Measurements from ENCODE around the gene ATP11C. TPM values are rescaled to one million over a fixed set of nuclear protein-coding genes. Genes with fewer than 3 reads are reported as not detected.

ATP11C gene
- total and polyA plus RNA-seq, 4 donors: 2.6 to 23.5 (median 10.0) TPM

DNA sequence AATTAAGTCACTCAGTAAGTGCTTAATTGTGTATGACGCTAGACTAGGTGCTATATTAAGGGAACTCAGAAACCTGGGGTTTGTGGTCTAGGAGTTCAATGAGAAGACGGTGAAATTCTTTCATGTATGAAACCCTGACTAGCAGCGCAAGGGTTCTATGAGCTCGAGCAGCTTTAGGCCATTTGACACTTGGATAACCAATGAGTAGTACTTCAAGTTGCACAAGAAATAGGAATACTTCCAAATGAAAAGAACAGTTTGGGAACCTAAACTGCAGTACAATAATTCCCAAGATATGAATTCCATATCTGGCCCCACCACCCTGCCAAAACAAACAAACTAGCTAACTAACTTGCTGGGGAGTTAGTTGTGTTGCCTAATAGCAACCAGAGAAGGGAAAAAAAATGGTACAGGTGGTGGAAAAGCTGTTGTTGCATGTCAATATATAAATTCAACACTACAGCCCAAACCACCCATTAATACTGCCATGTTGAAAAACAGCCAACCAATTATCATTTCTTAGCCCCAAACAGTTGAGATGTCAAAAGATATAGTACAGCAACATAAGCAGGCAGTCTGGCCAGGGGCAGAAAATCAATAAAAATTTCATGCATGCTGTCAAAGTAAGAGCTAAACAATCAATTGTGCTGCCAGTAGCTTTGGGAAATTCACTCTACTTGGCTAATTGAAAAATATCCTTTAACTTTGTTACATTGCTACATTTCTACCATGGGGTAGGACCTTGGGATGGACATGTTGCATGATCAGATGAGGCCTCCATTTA lies 170.3 kb downstream of the ATP11C start:
- no peak for ATAC-seq (ENCODE audit: insufficient read depth, low FRiP score)
- no peak for DNase-seq
- TF ChIP-seq, protein P1, sequence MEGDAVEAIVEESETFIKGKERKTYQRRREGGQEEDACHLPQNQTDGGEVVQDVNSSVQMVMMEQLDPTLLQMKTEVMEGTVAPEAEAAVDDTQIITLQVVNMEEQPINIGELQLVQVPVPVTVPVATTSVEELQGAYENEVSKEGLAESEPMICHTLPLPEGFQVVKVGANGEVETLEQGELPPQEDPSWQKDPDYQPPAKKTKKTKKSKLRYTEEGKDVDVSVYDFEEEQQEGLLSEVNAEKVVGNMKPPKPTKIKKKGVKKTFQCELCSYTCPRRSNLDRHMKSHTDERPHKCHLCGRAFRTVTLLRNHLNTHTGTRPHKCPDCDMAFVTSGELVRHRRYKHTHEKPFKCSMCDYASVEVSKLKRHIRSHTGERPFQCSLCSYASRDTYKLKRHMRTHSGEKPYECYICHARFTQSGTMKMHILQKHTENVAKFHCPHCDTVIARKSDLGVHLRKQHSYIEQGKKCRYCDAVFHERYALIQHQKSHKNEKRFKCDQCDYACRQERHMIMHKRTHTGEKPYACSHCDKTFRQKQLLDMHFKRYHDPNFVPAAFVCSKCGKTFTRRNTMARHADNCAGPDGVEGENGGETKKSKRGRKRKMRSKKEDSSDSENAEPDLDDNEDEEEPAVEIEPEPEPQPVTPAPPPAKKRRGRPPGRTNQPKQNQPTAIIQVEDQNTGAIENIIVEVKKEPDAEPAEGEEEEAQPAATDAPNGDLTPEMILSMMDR (IDR thresholded peaks at IDR 0.05; ENCODE audit: control extremely low read depth, extremely low read depth): no peak

DNA sequence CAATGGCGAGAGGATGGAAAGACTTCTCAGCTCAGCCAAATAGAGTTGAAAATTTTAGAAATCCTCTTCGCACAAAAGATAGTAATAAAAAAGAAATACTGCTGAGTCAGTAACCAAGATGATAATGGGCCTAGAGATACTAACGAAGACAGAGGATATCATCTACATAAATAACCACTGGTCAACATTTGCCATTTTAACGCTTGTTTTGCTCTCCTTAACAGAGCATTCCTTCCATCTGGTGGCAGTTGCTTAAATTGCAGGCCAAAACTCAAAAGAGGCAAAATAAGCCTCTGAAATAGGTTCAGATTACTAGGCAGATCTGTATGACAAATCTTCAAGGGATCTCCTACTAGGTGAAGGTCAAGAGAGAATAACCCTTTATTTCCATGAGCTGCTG lies 173.2 kb downstream of the ATP11C start:
- no peaks in the 10 kb centered on the region for H3K36me3 ChIP-seq (ENCODE audit: control insufficient read depth in 4 of 4, insufficient read depth in 4 of 4, low read length in 4 of 4)
- WGBS, 2 donors: 68 to 82% methylated on average over 4 of the region's 4 CpGs
- TF ChIP-seq, protein P1 (IDR thresholded peaks at IDR 0.05; ENCODE audit: control extremely low read depth, extremely low read depth): no peak
- H3K27me3 ChIP-seq (ENCODE audit: control insufficient read depth in 3 of 3, insufficient read depth in 3 of 3, low read length in 2 of 3): no peaks in the 10 kb centered on the region
- H3K9ac ChIP-seq (ENCODE audit: insufficient read depth in 1 of 2, low read length in 2 of 2): no peak overlapping the region
- no peak overlapping the region for H3K27ac ChIP-seq (ENCODE audit: low read depth in 1 of 2, low read length in 1 of 2)
- no peak overlapping the region for H3K4me3 ChIP-seq
- DNase-seq: peak in 2 of 3 donors; percentile 1 to 13
- peaks cover 0 to 3% (median 1%) of the 10 kb centered on the region in 4 donors for H3K9me3 ChIP-seq (ENCODE audit: control insufficient read depth in 4 of 4, insufficient read depth in 3 of 4, low read length in 3 of 4)
- ATAC-seq (ENCODE audit: insufficient read depth, low FRiP score): no peak
- no peaks in the 10 kb centered on the region for H3K4me1 ChIP-seq (ENCODE audit: control insufficient read depth in 5 of 5, insufficient read depth in 5 of 5, low read length in 5 of 5)

More for the DNA sequence above, 170.3 kb downstream of the ATP11C start:
- no peaks in the 10 kb centered on the region for H3K4me1 ChIP-seq (ENCODE audit: control insufficient read depth in 5 of 5, insufficient read depth in 5 of 5, low read length in 5 of 5)
- WGBS, 2 donors: 73 to 93% methylated on average over 4 of the region's 4 CpGs
- no peak overlapping the region for H3K9ac ChIP-seq (ENCODE audit: insufficient read depth in 1 of 2, low read length in 2 of 2)
- H3K27me3 ChIP-seq (ENCODE audit: control insufficient read depth in 3 of 3, insufficient read depth in 3 of 3, low read length in 2 of 3): no peaks in the 10 kb centered on the region
- H3K27ac ChIP-seq (ENCODE audit: low read depth in 1 of 2, low read length in 1 of 2): no peak overlapping the region
- H3K36me3 ChIP-seq (ENCODE audit: control insufficient read depth in 4 of 4, insufficient read depth in 4 of 4, low read length in 4 of 4): peaks cover 0 to 8% (median 0%) of the 10 kb centered on the region in 4 donors
- H3K4me3 ChIP-seq: no peak overlapping the region
- H3K9me3 ChIP-seq (ENCODE audit: control insufficient read depth in 4 of 4, insufficient read depth in 3 of 4, low read length in 3 of 4): no peaks in the 10 kb centered on the region

DNA sequence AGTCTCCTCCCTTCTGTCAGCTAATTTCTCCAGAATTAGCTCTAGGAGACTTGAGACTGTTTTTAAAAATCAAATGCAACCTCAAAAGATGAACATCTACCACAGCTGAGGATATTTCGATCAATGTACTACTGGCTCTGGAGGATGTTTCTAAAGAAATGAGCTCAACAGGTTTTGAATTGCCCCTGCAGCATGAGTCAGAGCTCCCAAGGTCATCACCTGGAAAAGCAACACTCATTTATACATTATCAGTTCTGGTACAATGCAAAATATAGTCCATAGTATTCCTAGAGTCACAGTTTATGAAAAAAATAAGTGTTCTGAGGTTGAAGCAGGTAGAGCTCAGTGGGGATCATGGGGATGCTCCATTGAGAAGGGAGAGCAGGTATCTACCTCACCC lies 174.0 kb downstream of the ATP11C start:
- H3K9ac ChIP-seq (ENCODE audit: insufficient read depth in 1 of 2, low read length in 2 of 2): no peak overlapping the region
- peaks cover 0 to 3% (median 1%) of the 10 kb centered on the region in 4 donors for H3K9me3 ChIP-seq (ENCODE audit: control insufficient read depth in 4 of 4, insufficient read depth in 3 of 4, low read length in 3 of 4)
- ATAC-seq (ENCODE audit: insufficient read depth, low FRiP score): no peak
- no peaks in the 10 kb centered on the region for H3K27me3 ChIP-seq (ENCODE audit: control insufficient read depth in 3 of 3, insufficient read depth in 3 of 3, low read length in 2 of 3)
- DNase-seq: no peak
- H3K4me3 ChIP-seq: no peak overlapping the region
- TF ChIP-seq, protein P1 (IDR thresholded peaks at IDR 0.05; ENCODE audit: control extremely low read depth, extremely low read depth): no peak
- WGBS, 2 donors: 85 to 100% methylated on average over 1 of the region's 1 CpG
- no peaks in the 10 kb centered on the region for H3K4me1 ChIP-seq (ENCODE audit: control insufficient read depth in 5 of 5, insufficient read depth in 5 of 5, low read length in 5 of 5)
- no peak overlapping the region for H3K27ac ChIP-seq (ENCODE audit: low read depth in 1 of 2, low read length in 1 of 2)
- H3K36me3 ChIP-seq (ENCODE audit: control insufficient read depth in 4 of 4, insufficient read depth in 4 of 4, low read length in 4 of 4): no peaks in the 10 kb centered on the region

Data from lung (tissue), 12 donors.